Parathyroid adenoma (tissue), 2 donors: ENCODE measurements around the gene MAN2A1.
A peak's percentile ranks its signal among the peaks of the same experiment; 100 is the strongest.

Experiments
- H2AFZ ChIP-seq: fragments of 300-600 bp; sonication (generic); one replicate; pipeline ENCODE4 v1.7.0; 2017; ENCODE audit warnings: antibody characterized with exemption, mild to moderate bottlenecking
- H3K27ac ChIP-seq: fragments of 300-600 bp; sonication (generic); one replicate; pipeline ENCODE4 v1.7.0; 2017
- H3K27me3 ChIP-seq: fragments of 300-600 bp; sonication (generic); one replicate; pipeline ENCODE4 v1.7.0; 2017; ENCODE audit warnings: low read length; ENCODE audit not compliant: control insufficient read depth, insufficient read depth
- H3K36me3 ChIP-seq: fragments of 300-600 bp; sonication (generic); one replicate; pipeline ENCODE4 v1.7.0; 2017; ENCODE audit warnings: low read length; ENCODE audit not compliant: control insufficient read depth, insufficient read depth
- H3K4me1 ChIP-seq: fragments of 300-600 bp; sonication (generic); one replicate; pipeline ENCODE4 v1.7.0; 2017; ENCODE audit warnings: control low read depth
- H3K4me2 ChIP-seq: fragments of 300-600 bp; sonication (generic); one replicate; pipeline ENCODE4 v1.7.0; 2017; ENCODE audit warnings: low read length
- H3K4me3 ChIP-seq: fragments of 300-600 bp; sonication (generic); one replicate; pipeline ENCODE4 v1.7.0; 2017; ENCODE audit warnings: low read depth, low read length
- H3K79me2 ChIP-seq: fragments of 300-600 bp; sonication (generic); one replicate; pipeline ENCODE4 v1.7.0; 2017; ENCODE audit warnings: control low read depth
- H3K9ac ChIP-seq: fragments of 300-600 bp; sonication (generic); one replicate; pipeline ENCODE4 v1.7.0; 2017; ENCODE audit warnings: mild to moderate bottlenecking
- H3K9me3 ChIP-seq: fragments of 300-600 bp; sonication (generic); one replicate; pipeline ENCODE4 v1.7.0; 2017; ENCODE audit warnings: low read length; ENCODE audit not compliant: control insufficient read depth
- TF ChIP-seq, protein P1 (sequence below): fragments of 300-600 bp; sonication (generic); IDR thresholded peaks from one replicate; pipeline ENCODE4 v1.7.0; 2017; ENCODE audit warnings: antibody characterized with exemption, mild to moderate bottlenecking
- donor health status: primary hyperparathyroidism.

The MAN2A1 gene

DNA sequence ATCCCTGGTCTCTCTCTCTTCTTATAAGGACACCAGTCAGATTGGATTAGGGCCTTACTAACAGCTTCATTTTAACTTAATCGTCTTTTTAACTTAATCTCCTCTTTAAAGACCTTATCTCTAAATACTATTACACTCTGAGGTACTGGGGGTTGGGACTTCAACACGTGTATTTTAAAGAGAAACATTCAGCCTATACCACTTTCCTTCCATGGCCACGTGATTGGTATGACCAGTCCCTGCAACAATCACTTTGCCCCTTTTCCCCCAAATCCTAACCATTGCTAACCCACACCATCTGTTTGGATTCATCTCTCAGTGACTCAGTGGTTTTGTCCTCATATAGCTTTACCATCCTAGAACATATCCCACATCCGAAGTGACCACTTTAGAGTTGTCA is 3.8 kb upstream of the MAN2A1 start:
- Histone ChIP-seq H3K4me2 (no peak overlapping the region), H3K27me3 (no peaks in the 10 kb centered on the region), H2AFZ (no peak overlapping the region), H3K79me2 (no peaks in the 10 kb centered on the region), H3K36me3 (no peaks in the 10 kb centered on the region), H3K4me3 (no peak overlapping the region), H3K9ac (no peak overlapping the region), H3K4me1 (no peaks in the 10 kb centered on the region), H3K27ac (no peak overlapping the region), H3K9me3 (no peaks in the 10 kb centered on the region)
- TF ChIP-seq, protein P1, sequence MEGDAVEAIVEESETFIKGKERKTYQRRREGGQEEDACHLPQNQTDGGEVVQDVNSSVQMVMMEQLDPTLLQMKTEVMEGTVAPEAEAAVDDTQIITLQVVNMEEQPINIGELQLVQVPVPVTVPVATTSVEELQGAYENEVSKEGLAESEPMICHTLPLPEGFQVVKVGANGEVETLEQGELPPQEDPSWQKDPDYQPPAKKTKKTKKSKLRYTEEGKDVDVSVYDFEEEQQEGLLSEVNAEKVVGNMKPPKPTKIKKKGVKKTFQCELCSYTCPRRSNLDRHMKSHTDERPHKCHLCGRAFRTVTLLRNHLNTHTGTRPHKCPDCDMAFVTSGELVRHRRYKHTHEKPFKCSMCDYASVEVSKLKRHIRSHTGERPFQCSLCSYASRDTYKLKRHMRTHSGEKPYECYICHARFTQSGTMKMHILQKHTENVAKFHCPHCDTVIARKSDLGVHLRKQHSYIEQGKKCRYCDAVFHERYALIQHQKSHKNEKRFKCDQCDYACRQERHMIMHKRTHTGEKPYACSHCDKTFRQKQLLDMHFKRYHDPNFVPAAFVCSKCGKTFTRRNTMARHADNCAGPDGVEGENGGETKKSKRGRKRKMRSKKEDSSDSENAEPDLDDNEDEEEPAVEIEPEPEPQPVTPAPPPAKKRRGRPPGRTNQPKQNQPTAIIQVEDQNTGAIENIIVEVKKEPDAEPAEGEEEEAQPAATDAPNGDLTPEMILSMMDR = no peak

DNA sequence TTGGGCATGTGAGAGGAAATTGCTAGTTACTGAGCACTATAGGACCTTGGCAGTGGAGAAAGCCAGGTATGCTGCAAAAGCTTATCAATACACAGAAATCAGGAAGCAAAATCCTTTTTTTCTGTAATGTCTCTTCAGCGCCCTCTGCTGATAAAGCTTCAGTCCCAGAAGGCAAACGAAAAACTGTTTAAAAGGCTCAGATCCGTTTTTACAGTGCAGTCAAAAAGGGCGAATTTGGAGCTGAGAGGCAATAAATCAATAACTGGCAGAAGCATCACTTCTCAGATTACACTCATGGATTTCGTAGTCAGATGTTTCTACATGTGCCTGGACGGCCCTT is 1.1 kb upstream of the MAN2A1 start:
- H3K27me3 ChIP-seq = no peaks in the 10 kb centered on the region
- H3K27ac ChIP-seq = peak overlapping the region; percentile 83
- H3K9me3 ChIP-seq = no peaks in the 10 kb centered on the region
- no peaks in the 10 kb centered on the region for H3K4me1 ChIP-seq
- H3K36me3 ChIP-seq = no peaks in the 10 kb centered on the region
- H3K4me3 ChIP-seq = peak overlapping the region; percentile 78
- peak overlapping the region; percentile 95 for H2AFZ ChIP-seq
- H3K79me2 ChIP-seq = no peaks in the 10 kb centered on the region
- TF ChIP-seq, protein P1 = peak; percentile 48
- H3K4me2 ChIP-seq = peak overlapping the region; percentile 58
- no peak overlapping the region for H3K9ac ChIP-seq

DNA sequence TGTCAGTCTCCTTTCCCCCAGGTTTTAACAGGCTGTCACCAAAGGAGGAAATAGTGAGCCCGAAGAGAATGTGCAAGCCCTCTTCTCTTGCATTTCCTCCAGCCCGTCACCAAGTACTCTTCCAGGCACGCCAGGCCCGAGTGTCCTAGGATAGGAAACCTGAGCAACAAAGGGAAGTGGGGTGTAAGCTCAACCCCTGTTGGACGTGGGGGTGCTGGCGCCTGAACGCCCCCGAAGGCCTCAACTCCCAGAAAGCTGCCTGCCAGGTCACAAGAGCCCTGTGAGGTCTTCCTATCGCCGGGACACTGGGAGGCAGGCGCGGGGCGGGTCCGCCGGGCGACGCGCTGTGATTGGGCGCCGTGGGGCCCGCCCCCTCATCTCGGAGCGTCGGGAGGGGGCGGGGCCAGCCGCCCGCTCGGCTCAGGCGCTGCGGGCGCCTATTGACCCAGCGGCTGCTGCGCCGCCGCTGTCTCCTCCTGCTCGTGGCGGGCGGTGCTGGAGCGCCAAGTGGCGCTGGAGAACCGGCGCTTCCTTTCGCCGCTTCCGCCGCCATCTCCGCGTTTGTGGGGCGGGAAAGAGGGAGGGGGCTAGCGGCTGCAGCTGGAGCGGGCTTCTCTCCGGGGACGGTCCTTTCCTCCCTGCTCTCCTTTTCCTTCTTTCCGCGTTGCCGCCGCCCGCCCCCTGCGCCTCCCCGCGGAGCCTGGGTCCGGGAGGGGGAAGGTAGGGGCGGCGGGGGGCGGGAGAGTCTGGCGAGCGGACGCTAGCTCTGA is 572 bp upstream of the MAN2A1 start:
- TF ChIP-seq, protein P1 = peak; percentile 18
- no peaks in the 10 kb centered on the region for H3K27me3 ChIP-seq

DNA sequence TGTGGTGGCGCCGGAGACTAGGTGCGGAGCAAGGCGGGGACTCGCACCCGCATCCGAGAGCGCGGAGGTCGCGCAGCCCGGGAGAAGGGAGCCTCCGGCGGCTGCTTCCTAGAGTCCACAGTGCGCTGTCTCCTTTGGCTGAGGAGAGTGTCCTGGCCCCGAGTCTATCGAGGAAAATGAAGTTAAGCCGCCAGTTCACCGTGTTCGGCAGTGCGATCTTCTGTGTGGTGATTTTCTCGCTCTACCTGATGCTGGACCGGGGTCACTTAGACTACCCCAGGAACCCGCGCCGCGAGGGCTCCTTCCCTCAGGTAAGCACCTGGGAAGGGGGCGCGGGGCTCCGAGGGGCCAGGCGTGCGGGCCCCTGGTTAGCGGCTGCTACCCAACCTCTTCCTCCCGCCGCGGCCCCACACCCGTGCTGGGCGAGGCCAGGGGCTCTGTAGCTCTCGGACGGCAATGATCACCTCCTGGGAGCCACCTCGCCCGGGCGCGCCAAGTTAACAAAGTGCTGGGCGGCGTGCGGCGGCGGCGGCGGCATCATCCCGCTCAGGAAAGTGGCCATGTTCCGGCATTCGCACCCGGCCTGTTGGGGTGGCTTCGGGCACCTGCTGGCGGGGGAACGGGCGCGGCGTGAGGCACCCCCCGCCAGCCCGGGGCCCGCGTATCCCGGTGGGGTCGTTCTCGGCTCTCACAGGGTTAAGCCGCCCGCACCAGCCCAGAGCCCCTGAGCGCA is 681 bp downstream of the MAN2A1 start:
- Histone ChIP-seq H3K4me1 (peaks cover 6% of the 10 kb centered on the region), H3K27ac (peak overlapping the region; percentile 83)
- TF ChIP-seq, protein P1 = no peak

More for the DNA sequence above, 572 bp upstream of the MAN2A1 start:
- H3K79me2 ChIP-seq = no peaks in the 10 kb centered on the region
- peak overlapping the region; percentile 38 for H3K9ac ChIP-seq
- H3K27ac ChIP-seq = peak overlapping the region; percentile 83
- peak overlapping the region; percentile 95 for H2AFZ ChIP-seq
- H3K4me3 ChIP-seq = peak overlapping the region; percentile 78
- peak overlapping the region; percentile 80 for H3K4me2 ChIP-seq
- no peaks in the 10 kb centered on the region for H3K9me3 ChIP-seq
- H3K4me1 ChIP-seq = no peaks in the 10 kb centered on the region
- H3K36me3 ChIP-seq = no peaks in the 10 kb centered on the region

More for the DNA sequence above, 681 bp downstream of the MAN2A1 start:
- no peaks in the 10 kb centered on the region for H3K27me3 ChIP-seq
- H3K79me2 ChIP-seq = no peaks in the 10 kb centered on the region
- H3K4me3 ChIP-seq = peak overlapping the region; percentile 78
- no peaks in the 10 kb centered on the region for H3K36me3 ChIP-seq
- peak overlapping the region; percentile 80 for H3K4me2 ChIP-seq
- H2AFZ ChIP-seq = peak overlapping the region; percentile 95
- peak overlapping the region; percentile 38 for H3K9ac ChIP-seq
- H3K9me3 ChIP-seq = no peaks in the 10 kb centered on the region
